SK-N-SH (cell line): ENCODE data around the gene C1QL1. TPM values are rescaled to one million over a fixed set of nuclear protein-coding genes. Genes with fewer than 3 reads are reported as not detected.

ENCODE experiments used
- CTCF ChIA-PET: fragments of 300-600, 350-600 bp; formaldehyde crosslinking; extraction: SDS; loops from one replicate; lab custom pipeline; 2021; lab: Yijun Ruan, JAX
- POLR2A ChIA-PET: fragments of 350-600 bp; sonication (Branson Sonifier 250); formaldehyde crosslinking; extraction: SDS; loops from one replicate; lab custom pipeline; 2020; ENCODE audit warnings: antibody characterized with exemption, inconsistent platforms; lab: Yijun Ruan, JAX
- DNase-seq: peaks from one replicate; pipeline ENCODE4 v3.0.0; 2012
- H2AFZ ChIP-seq: fragments of 200-600 bp; sonication (generic); 2 replicates; pipeline ENCODE4 v1.8.1; 2016; ENCODE audit warnings: antibody characterized with exemption, mild to moderate bottlenecking, low read depth
- H3F3A ChIP-seq: fragments of 200-600 bp; sonication (generic); replicated peaks from 2 replicates; pipeline ENCODE3; 2016; ENCODE audit warnings: antibody characterized with exemption, mild to moderate bottlenecking; ENCODE audit not compliant: insufficient read depth
- H3K27ac ChIP-seq, 2 experiments: fragments of 200-500 bp in 1 of 2; fragments of 200-600 bp in 1 of 2; sonication (Bioruptor generic) in 1 of 2; sonication (generic), shearing (Covaris generic) in 1 of 2; 2 replicates each; pipeline versions ENCODE4 v1.5.1 to v1.6.1; 2014 to 2016; ENCODE audit warnings: low read depth in 2 of 2, inconsistent platforms in 1 of 2, low read length in 1 of 2, mild to moderate bottlenecking in 1 of 2, mixed read lengths in 1 of 2
- H3K27me3 ChIP-seq: fragments of 200-600 bp; sonication (generic), shearing (Covaris generic); 2 replicates; pipeline ENCODE4 v1.6.1; 2016; ENCODE audit warnings: mixed run types; ENCODE audit not compliant: insufficient read depth
- H3K36me3 ChIP-seq, 2 experiments: fragments of 200-500 bp in 1 of 2; fragments of 200-600 bp in 1 of 2; sonication (Bioruptor generic) in 1 of 2; sonication (generic) in 1 of 2; replicated peaks in 1 of 2; 2 replicates each; pipeline versions ENCODE3 to v1.5.1; 2014 to 2016; ENCODE audit warnings: low read length in 1 of 2, mild to moderate bottlenecking in 1 of 2; ENCODE audit not compliant: insufficient read depth in 2 of 2, control insufficient read depth in 1 of 2
- H3K4me1 ChIP-seq, 2 experiments: fragments of 200-500 bp in 1 of 2; fragments of 200-600 bp in 1 of 2; sonication (Bioruptor generic) in 1 of 2; sonication (generic), shearing (Covaris generic) in 1 of 2; 2 replicates each; pipeline versions ENCODE4 v1.5.1 to v1.6.1; 2014 to 2016; ENCODE audit warnings: low read depth in 1 of 2, low read length in 1 of 2, mixed run types in 1 of 2; ENCODE audit not compliant: insufficient read depth in 2 of 2, control insufficient read depth in 1 of 2
- H3K4me2 ChIP-seq: fragments of 200-600 bp; sonication (generic), shearing (Covaris generic); 2 replicates; pipeline ENCODE4 v1.6.1; 2017; ENCODE audit warnings: mixed run types
- H3K4me3 ChIP-seq, 2 experiments: fragments of 200-500 bp in 1 of 2; fragments of 200-600 bp in 1 of 2; sonication (Bioruptor generic) in 1 of 2; sonication (generic), shearing (Covaris generic) in 1 of 2; 2 replicates each; pipeline versions ENCODE4 v1.5.1 to v1.8.1; 2014 to 2016; ENCODE audit warnings: low read depth in 2 of 2, inconsistent platforms in 1 of 2, low read length in 1 of 2, mild to moderate bottlenecking in 1 of 2, mixed read lengths in 1 of 2, moderate library complexity in 1 of 2
- H3K79me2 ChIP-seq: fragments of 200-600 bp; sonication (generic); 2 replicates; pipeline ENCODE4 v1.8.1; 2017; ENCODE audit warnings: mild to moderate bottlenecking; ENCODE audit not compliant: insufficient read depth
- H3K9ac ChIP-seq: fragments of 200-600 bp; sonication (generic); 2 replicates; pipeline ENCODE4 v1.6.1; 2017; ENCODE audit warnings: mixed run types
- H3K9me2 ChIP-seq: fragments of 200-600 bp; sonication (generic); 2 replicates; pipeline ENCODE4 v1.6.1; 2017; ENCODE audit warnings: mixed run types
- H3K9me3 ChIP-seq: fragments of 200-600 bp; sonication (generic); 2 replicates; pipeline ENCODE4 v1.6.1; 2017; ENCODE audit warnings: mixed run types, mild to moderate bottlenecking, moderate library complexity
- H4K20me1 ChIP-seq: fragments of 200-600 bp; sonication (generic); 2 replicates; pipeline ENCODE4 v1.6.1; 2017; ENCODE audit warnings: mild to moderate bottlenecking, mixed run types; ENCODE audit not compliant: insufficient read depth
- CTCF ChIP-seq: fragments of 200-600 bp; sonication (generic); IDR thresholded peaks from 2 replicates; pipeline ENCODE4 v1.6.1; 2017; ENCODE audit warnings: antibody characterized with exemption, mild to moderate bottlenecking, moderate library complexity
- EP300 ChIP-seq, 2 experiments: IDR thresholded peaks; 2 replicates each; pipeline versions ENCODE4 v1.4.0 to v1.6.1; 2012; ENCODE audit warnings: borderline replicate concordance in 1 of 2, low read depth in 1 of 2, low read length in 1 of 2
- EZH2phosphoT487 ChIP-seq: fragments of 200-600 bp; sonication (generic); IDR thresholded peaks from 2 replicates; pipeline ENCODE4 v1.6.1; 2017; ENCODE audit warnings: low read depth, mixed run types, mild to moderate bottlenecking, antibody characterized with exemption, moderate library complexity, borderline replicate concordance
- FOXM1 ChIP-seq: IDR thresholded peaks from 2 replicates; pipeline ENCODE4 v1.4.0; 2012; ENCODE audit warnings: low read depth, mild to moderate bottlenecking
- GABPA ChIP-seq: IDR thresholded peaks from 2 replicates; pipeline ENCODE4 v1.4.0; 2012; ENCODE audit warnings: low read depth, mild to moderate bottlenecking
- JUND ChIP-seq: IDR thresholded peaks from 2 replicates; pipeline ENCODE4 v1.4.0; 2012
- MEF2A ChIP-seq: IDR thresholded peaks from 2 replicates; pipeline ENCODE4 v1.4.0; 2012; ENCODE audit warnings: low read depth, borderline replicate concordance
- NRF1 ChIP-seq: IDR thresholded peaks from 2 replicates; pipeline ENCODE4 v1.6.1; 2012; ENCODE audit warnings: low read depth, mild to moderate bottlenecking, low read length
- RCOR1 ChIP-seq: fragments of 150-350 bp; IDR thresholded peaks from 2 replicates; pipeline ENCODE4 v1.6.1; 2017; ENCODE audit warnings: antibody characterized with exemption, low read length
- REST ChIP-seq: IDR thresholded peaks from 2 replicates; pipeline ENCODE4 v1.6.1; 2012; ENCODE audit warnings: mild to moderate bottlenecking, low read depth, low read length, moderate library complexity
- RFX5 ChIP-seq: IDR thresholded peaks from 2 replicates; pipeline ENCODE4 v1.6.1; 2012; ENCODE audit warnings: mild to moderate bottlenecking, improper control_type of control experiment, low read length
- RXRA ChIP-seq: IDR thresholded peaks from 2 replicates; pipeline ENCODE4 v1.4.0; 2012; ENCODE audit warnings: low read depth, mild to moderate bottlenecking, borderline replicate concordance
- ZBTB33 ChIP-seq: IDR thresholded peaks from 2 replicates; pipeline ENCODE4 v1.4.0; 2012; ENCODE audit warnings: low read depth, borderline replicate concordance
- whole genome bisulfite sequencing: methylation state at CpG from one replicate; pipeline ENCODE4 v1.1.6; 2017; ENCODE audit warnings: low lambda C conversion rate; 5-methylcytosine and 5-hydroxymethylcytosine counted together
- polyA plus RNA-seq, 3 experiments: library from polyadenylated mRNA; depleted of rRNA; stranded (reverse); fragments of >200 nt; gene quantifications; 2 replicates each; pipeline ENCODE4 v1.2.3, GENCODE V29; 2012
- TF ChIP-seq, protein P1 (sequence below): IDR thresholded peaks from 2 replicates; pipeline ENCODE4 v1.4.0; 2012; ENCODE audit warnings: low read depth

The C1QL1 gene
- polyA plus RNA-seq, 1 of the 3 experiments (the other 2 are of a cell fraction) = 11.9 TPM

- Histone ChIP-seq H3K4me3 (no peak overlapping the region), H3K9ac (no peak overlapping the region), H3K36me3 (no peaks in the 10 kb centered on the region), H3K27me3 (no peaks in the 10 kb centered on the region), H3K4me2 (no peak overlapping the region), H4K20me1 (no peaks in the 10 kb centered on the region), H3K9me2 (no peaks in the 10 kb centered on the region), H3K4me1 (no peaks in the 10 kb centered on the region; a peak in 1 of 4 replicates), H3F3A (no peaks in the 10 kb centered on the region), H3K9me3 (no peaks in the 10 kb centered on the region), H3K27ac (no peak overlapping the region), H2AFZ (no peak overlapping the region), H3K79me2 (no peaks in the 10 kb centered on the region)
- TF ChIP-seq RFX5 (no peak), NRF1 (no peak), FOXM1 (no peak), MEF2A (no peak), EZH2phosphoT487 (no peak), RXRA (no peak), CTCF (no peak), JUND (no peak), RCOR1 (no peak), GABPA (no peak), ZBTB33 (no peak), REST (no peak), EP300 (IDR thresholded peaks at IDR 0.05; ENCODE audit: borderline replicate concordance in 1 of 2, low read depth in 1 of 2, low read length in 1 of 2) (no peak)
- TF ChIP-seq, protein P1, sequence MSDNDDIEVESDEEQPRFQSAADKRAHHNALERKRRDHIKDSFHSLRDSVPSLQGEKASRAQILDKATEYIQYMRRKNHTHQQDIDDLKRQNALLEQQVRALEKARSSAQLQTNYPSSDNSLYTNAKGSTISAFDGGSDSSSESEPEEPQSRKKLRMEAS = no peak
- DNase-seq = no peak
- ChIA-PET CTCF (interaction anchor here (1.1 kb wide), 1 partner anchor 11 kb away, joined by 3 read pairs; no protein-coding TSS in a partner anchor), POLR2A (no interaction called here)
- 46% methylated on average over 3 of the region's 3 CpGs for WGBS
These were observed 33.2 kb upstream of the C1QL1 start for GRCh38 chr17:45001310-45001709.
